Adrenal gland (tissue), 5 donors: ENCODE results near the gene SLC22A13.

Experiments
- POLR2A ChIP-seq, 2 donors: fragments of 450-650 bp; IDR thresholded peaks; one replicate each; pipeline ENCODE4 v1.6.1; 2017; ENCODE audit warnings: antibody characterized with exemption in 2 of 2, mild to moderate bottlenecking in 2 of 2, moderate library complexity in 1 of 2
- TF ChIP-seq, protein P1 (sequence below), 6 experiments: fragments of 450-650 bp in 4 of 6; fragments of 200-600 bp in 2 of 6; sonication (generic) in 1 of 6; IDR thresholded peaks; 1 replicate in 5 of 6; 2 replicates in 1 of 6; pipeline versions ENCODE4 v1.5.1 to v1.8.0; 2016 to 2021; ENCODE audit warnings: antibody characterized with exemption in 6 of 6, mild to moderate bottlenecking in 2 of 6, moderate library complexity in 1 of 6
- donor health status: DM: no; HTN: no; CAD: no.

DNA sequence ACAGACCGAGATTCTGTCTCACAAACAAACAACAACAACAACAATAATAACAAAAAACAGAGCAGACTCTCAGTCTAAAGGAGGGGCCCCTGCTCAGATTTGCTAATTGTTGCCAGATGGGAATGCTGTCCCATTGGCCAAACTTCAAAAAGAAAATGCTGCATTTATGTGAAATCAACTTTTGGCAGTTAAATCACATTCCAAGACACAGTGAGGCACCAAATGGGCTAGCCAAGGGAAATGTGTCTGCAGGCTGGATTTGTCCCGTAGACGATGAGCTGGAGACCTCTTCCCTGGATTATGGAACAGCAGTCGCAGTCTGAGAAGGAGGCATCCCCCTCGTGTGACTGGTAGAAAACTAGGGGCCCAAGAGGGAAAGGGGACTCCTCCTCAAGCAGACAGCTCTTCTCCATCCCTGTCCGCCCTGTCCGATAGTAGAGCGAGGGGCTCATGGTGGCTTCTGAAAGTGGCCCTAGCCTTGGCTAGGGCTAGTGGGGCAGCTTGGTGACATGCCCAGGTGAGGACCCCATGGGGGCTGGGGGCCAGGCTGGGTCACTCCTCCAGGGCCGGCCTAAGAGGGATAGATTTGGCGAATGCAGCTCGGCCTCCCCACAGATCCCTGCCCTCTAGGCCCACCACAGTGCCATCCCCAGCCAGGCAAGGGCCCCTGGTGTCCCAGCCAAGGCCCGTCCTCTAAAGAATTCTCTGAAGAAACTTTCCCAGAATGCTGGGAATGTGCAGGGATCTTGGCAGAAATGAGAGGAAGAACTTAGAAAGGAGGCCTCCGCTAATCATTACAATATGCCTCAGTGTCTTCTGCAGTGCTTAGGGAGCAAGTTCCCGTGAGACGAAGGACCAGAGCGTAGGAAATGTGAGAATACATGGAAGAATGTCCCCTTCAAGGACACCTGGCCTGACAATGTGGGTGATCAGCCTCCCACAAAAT lies 18.5 kb downstream of the SLC22A13 start:
- TF ChIP-seq, protein P1, sequence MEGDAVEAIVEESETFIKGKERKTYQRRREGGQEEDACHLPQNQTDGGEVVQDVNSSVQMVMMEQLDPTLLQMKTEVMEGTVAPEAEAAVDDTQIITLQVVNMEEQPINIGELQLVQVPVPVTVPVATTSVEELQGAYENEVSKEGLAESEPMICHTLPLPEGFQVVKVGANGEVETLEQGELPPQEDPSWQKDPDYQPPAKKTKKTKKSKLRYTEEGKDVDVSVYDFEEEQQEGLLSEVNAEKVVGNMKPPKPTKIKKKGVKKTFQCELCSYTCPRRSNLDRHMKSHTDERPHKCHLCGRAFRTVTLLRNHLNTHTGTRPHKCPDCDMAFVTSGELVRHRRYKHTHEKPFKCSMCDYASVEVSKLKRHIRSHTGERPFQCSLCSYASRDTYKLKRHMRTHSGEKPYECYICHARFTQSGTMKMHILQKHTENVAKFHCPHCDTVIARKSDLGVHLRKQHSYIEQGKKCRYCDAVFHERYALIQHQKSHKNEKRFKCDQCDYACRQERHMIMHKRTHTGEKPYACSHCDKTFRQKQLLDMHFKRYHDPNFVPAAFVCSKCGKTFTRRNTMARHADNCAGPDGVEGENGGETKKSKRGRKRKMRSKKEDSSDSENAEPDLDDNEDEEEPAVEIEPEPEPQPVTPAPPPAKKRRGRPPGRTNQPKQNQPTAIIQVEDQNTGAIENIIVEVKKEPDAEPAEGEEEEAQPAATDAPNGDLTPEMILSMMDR (IDR thresholded peaks at IDR 0.05) = no peak
- no peak for TF ChIP-seq POLR2A (IDR thresholded peaks at IDR 0.05)
